ENCODE data around the gene ATF1.
A peak's percentile ranks its signal among the peaks of the same experiment; 100 is the strongest.
"Not testable (repeated sequence)": the region's sequence is repeated elsewhere in the genome, so short reads cannot be mapped to it uniquely, and the experiment has no call there.

Gene ATF1

GRCh38 chr12:50806176-50806575, 42.3 kb downstream of the ATF1 start:
- no peak for DNase-seq

GRCh38 chr12:50809131-50809530, 45.2 kb downstream of the ATF1 start:
- not testable (repeated sequence) for DNase-seq

GRCh38 chr12:50814921-50815320, 51.0 kb downstream of the ATF1 start:
- DNase-seq: not testable (repeated sequence)

GRCh38 chr12:50820177-50820576, 56.3 kb downstream of the ATF1 start:
- no peak for DNase-seq

GRCh38 chr12:50822082-50822481, 58.2 kb downstream of the ATF1 start:
- no peak for DNase-seq

- DNase-seq: not testable (repeated sequence)
Observed at GRCh38 chr12:50823724-50824123, 59.8 kb downstream of the ATF1 start.

GRCh38 chr12:50824914-50825313, 61.0 kb downstream of the ATF1 start:
- DNase-seq: no peak

- peak; percentile 14 to 38 for DNase-seq
Observed at GRCh38 chr12:50825372-50825838, 61.5 kb downstream of the ATF1 start.

- no peak for DNase-seq
Observed at GRCh38 chr12:50828121-50828520, 64.2 kb downstream of the ATF1 start.

GRCh38 chr12:50828886-50829285, 65.0 kb downstream of the ATF1 start:
- no peak for DNase-seq

GRCh38 chr12:50833801-50834200, 69.9 kb downstream of the ATF1 start:
- not testable (repeated sequence) for DNase-seq

GRCh38 chr12:50839042-50839441, 75.1 kb downstream of the ATF1 start:
- no peak for DNase-seq

- no peak for DNase-seq
Observed at GRCh38 chr12:50840809-50841487, 77.0 kb downstream of the ATF1 start.

- no peak for DNase-seq
Observed at GRCh38 chr12:50841716-50842531, 78.0 kb downstream of the ATF1 start.

- DNase-seq: no peak
Observed at GRCh38 chr12:50842637-50843493, 79.0 kb downstream of the ATF1 start, which contains the start of gene TMPRSS12. Gene TMPRSS12, plus strand, starts transcription at chr12:50842926. Its CDS starts 39 bp downstream, at chr12:50842965.

- no peak for DNase-seq
Observed at GRCh38 chr12:50845021-50845647, 81.2 kb downstream of the ATF1 start.

GRCh38 chr12:50848963-50849362, 85.1 kb downstream of the ATF1 start:
- no peak for DNase-seq

GRCh38 chr12:50855218-50855617, 91.3 kb downstream of the ATF1 start:
- DNase-seq: not testable (repeated sequence)

GRCh38 chr12:50855679-50856078, 91.8 kb downstream of the ATF1 start:
- not testable (repeated sequence) for DNase-seq

GRCh38 chr12:50859621-50860310, 95.9 kb downstream of the ATF1 start:
- DNase-seq: no peak

- no peak for DNase-seq
Observed at GRCh38 chr12:50862316-50862715, 98.4 kb downstream of the ATF1 start.

GRCh38 chr12:50865266-50865665, 101.4 kb downstream of the ATF1 start:
- DNase-seq: no peak

All from SHP77 (cell line).